ENCODE results near the gene THEMIS. TPM values are rescaled to one million over a fixed set of nuclear protein-coding genes. Genes with fewer than 3 reads are reported as not detected.

Gene THEMIS
- total RNA-seq, 1 experiment from 2014 or later, result 0.07 TPM

DNA sequence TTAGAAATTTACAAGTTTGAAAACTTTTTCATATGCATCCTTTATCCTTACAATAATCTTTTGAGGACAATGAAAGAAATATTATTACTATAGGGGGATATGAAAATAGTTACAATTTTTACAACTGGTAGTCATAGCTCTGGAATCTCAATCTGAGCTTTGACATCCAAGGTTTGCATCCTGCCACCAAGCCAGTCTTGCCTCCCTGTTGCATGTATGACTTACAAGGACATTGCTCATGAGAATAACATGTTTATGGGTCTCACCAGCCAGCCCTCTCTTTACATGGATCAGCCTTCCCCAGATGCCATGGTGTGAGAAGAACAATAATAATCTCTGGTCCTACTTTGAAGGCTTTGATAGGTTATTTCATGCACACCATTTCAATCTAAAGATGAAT lies 67.5 kb downstream of the THEMIS start:
- in situ Hi-C loops (cut with HindIII; ENCODE audit: low pct_unique_long_range_greater_than_20kb, low sequenced_read_pairs), result no loop called here

DNA sequence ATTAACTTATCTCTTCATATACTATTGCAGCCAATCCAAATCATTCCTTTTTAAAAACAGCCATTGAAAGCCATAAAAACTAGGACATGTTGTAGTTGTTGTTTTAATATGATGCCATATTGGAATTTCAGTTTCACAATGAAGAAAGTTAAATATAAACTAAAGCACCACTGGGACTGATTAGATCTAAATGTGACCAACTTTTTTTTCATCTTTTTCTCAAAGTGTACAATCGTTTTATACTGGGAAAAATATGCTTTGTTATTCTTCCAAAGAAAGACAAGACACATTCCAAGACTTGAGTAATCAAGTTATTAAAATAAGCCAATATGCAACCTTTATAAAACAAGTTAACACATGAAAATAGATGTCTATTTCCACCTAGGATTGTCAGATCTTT lies 68.5 kb downstream of the THEMIS start:
- in situ Hi-C loops (cut with HindIII; ENCODE audit: low pct_unique_long_range_greater_than_20kb, low sequenced_read_pairs), result no loop called here
- no peak for DNase-seq (ENCODE audit: low read depth)

More for the DNA sequence above, 67.5 kb downstream of the THEMIS start:
- no peak for DNase-seq (ENCODE audit: low read depth)

GRCh38 chr6:127824061-127824460 lies 76.8 kb downstream of the THEMIS start:
- in situ Hi-C loops (cut with HindIII; ENCODE audit: low pct_unique_long_range_greater_than_20kb, low sequenced_read_pairs), result no loop called here
- no peak for DNase-seq (ENCODE audit: low read depth)

DNA sequence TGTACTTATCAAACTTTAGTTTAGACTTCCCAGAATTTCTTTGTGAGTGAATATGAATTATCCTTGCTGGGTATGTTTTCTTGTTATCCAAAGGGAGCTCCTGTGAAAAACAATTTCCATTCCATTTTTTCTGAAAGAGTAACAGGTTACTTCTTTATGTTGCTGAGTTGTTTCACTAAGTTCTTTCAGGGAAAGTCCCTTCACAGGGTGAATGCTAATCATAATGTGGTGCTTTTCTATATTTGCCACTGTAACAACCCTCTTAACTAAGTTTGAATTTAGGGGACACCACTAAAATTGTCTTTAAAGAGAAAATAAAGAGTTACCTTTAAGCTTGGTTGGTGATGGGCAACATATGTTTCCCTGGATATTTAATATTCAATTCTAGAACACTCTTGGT lies 79.4 kb downstream of the THEMIS start:
- in situ Hi-C loops (cut with HindIII; ENCODE audit: low pct_unique_long_range_greater_than_20kb, low sequenced_read_pairs), result no loop called here
- no peak for DNase-seq (ENCODE audit: low read depth)

GRCh38 chr6:127818149-127818548 lies 82.7 kb downstream of the THEMIS start:
- no peak for DNase-seq (ENCODE audit: low read depth)
- in situ Hi-C loops (cut with HindIII; ENCODE audit: low pct_unique_long_range_greater_than_20kb, low sequenced_read_pairs), result no loop called here

DNA sequence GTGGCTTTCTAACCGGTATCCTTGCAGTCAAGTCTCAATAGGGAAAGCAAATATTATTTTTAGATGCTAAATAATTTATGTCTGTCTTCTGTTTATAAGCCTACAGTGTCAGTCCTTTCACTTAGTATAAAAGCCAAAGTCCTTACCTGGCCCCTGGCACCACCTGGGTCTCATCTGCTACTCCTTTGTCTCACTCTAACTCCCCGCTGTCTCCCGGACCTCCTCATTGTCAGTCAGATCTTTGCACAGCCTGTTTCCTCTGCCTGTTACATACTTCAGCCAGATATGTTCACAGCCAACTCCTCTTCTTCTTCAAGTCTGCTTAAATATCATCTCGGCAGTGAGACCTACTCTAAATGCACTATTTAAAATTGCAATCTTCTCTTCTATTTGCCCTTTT lies 84.2 kb downstream of the THEMIS start:
- DNase-seq (ENCODE audit: low read depth), result no peak
- in situ Hi-C loops (cut with HindIII; ENCODE audit: low pct_unique_long_range_greater_than_20kb, low sequenced_read_pairs), result no loop called here

DNA sequence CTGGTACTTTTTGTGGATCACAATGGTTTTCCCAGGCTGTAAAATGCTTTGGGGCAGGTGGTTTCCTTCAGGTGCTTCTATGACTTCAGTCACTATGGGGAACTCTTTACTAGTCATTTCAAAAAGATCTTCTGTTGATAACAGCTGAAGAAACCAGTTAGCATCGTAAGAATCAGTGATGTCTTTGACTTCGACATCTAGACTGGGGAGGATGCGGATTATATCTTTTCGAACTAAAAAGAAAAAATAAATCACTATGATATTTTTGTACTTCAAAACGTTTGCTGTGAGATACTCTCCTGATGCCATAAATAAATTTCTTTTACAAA lies 87.2 kb downstream of the THEMIS start:
- in situ Hi-C loops (cut with HindIII; ENCODE audit: low pct_unique_long_range_greater_than_20kb, low sequenced_read_pairs), result no loop called here

GRCh38 chr6:127812985-127813698 lies 87.7 kb downstream of the THEMIS start:
- DNase-seq (ENCODE audit: low read depth), result no peak
- in situ Hi-C loops (cut with HindIII; ENCODE audit: low pct_unique_long_range_greater_than_20kb, low sequenced_read_pairs), result no loop called here

More for the DNA sequence above, 87.2 kb downstream of the THEMIS start:
- no peak for DNase-seq (ENCODE audit: low read depth)

- in situ Hi-C loops (cut with HindIII; ENCODE audit: low pct_unique_long_range_greater_than_20kb, low sequenced_read_pairs), result no loop called here
- no peak for DNase-seq (ENCODE audit: low read depth)
Observed at GRCh38 chr6:127811900-127812570, 88.8 kb downstream of the THEMIS start.

GRCh38 chr6:127807806-127808517 lies 92.9 kb downstream of the THEMIS start:
- no peak for DNase-seq (ENCODE audit: low read depth)
- in situ Hi-C loops (cut with HindIII; ENCODE audit: low pct_unique_long_range_greater_than_20kb, low sequenced_read_pairs), result no loop called here

GRCh38 chr6:127796713-127797112 lies 104.1 kb downstream of the THEMIS start:
- DNase-seq (ENCODE audit: low read depth), result no peak
- in situ Hi-C loops (cut with HindIII; ENCODE audit: low pct_unique_long_range_greater_than_20kb, low sequenced_read_pairs), result no loop called here

DNA sequence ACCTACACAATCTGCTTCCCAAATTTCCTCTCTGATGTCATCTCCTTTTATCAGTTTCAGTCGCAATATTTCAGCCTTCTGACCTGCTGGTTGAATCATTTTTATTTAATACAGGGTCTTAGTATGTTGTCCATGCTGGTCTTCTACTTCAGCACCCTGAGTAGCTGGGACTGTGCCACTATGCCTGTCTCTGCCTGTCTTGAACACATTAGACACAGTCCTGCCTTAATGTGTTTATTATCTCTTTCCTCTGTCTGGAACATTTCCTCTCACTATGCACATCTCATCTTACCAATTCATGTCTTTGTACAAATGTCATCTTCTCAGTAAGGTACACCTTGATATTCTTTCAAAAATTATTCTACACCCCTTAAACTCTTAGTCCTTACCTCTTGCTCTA lies 106.5 kb downstream of the THEMIS start:
- DNase-seq (ENCODE audit: low read depth), result no peak
- in situ Hi-C loops (cut with HindIII; ENCODE audit: low pct_unique_long_range_greater_than_20kb, low sequenced_read_pairs), result no loop called here

DNA sequence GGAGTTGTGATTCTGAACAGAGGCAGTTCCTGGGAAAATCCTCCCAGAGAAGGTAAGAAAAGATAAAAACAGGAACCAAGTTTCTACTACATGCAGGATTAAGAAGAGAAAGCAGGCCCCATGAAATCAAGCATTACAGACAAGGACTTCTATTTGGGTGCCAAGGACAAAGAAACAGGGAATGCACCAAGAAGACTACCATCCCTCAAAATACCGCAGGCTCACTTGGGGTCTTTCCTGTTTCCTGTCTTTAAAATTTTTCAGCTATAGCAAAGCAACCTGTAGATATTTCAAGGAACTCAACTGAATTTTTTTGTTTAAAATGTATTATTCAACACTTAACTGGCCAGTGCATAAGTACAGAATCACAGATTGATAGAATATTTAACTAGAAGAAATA lies 107.5 kb downstream of the THEMIS start:
- in situ Hi-C loops (cut with HindIII; ENCODE audit: low pct_unique_long_range_greater_than_20kb, low sequenced_read_pairs), result no loop called here
- no peak for DNase-seq (ENCODE audit: low read depth)

- no peak for DNase-seq (ENCODE audit: low read depth)
- in situ Hi-C loops (cut with HindIII; ENCODE audit: low pct_unique_long_range_greater_than_20kb, low sequenced_read_pairs), result no loop called here
Observed at GRCh38 chr6:127792616-127793015, 108.2 kb downstream of the THEMIS start.

GRCh38 chr6:127791779-127792528 lies 108.9 kb downstream of the THEMIS start:
- in situ Hi-C loops (cut with HindIII; ENCODE audit: low pct_unique_long_range_greater_than_20kb, low sequenced_read_pairs), result no loop called here
- DNase-seq (ENCODE audit: low read depth), result no peak

DNA sequence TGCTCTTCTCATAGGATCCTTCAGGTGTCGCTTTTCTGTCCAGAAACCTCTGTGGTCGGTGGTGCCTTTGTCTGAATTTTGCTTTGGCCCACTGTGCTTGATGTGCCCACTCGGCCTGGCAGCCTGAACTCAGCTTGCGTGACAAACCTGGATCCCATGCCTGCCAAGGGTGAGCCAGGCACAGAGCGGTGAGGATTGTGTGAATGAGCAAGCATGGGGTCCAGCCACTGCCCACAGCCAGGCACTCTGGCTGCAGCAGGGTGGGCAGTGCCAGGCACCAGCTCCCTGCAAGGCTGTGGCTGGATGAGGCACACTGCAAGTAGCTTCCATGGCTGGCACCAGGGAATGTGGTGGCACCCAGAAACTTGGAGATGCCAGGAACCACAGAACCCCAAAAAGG lies 110.3 kb downstream of the THEMIS start:
- in situ Hi-C loops (cut with HindIII; ENCODE audit: low pct_unique_long_range_greater_than_20kb, low sequenced_read_pairs), result no loop called here
- DNase-seq (ENCODE audit: low read depth), result no peak

GRCh38 chr6:127786109-127786508 lies 114.7 kb downstream of the THEMIS start:
- no peak for DNase-seq (ENCODE audit: low read depth)
- in situ Hi-C loops (cut with HindIII; ENCODE audit: low pct_unique_long_range_greater_than_20kb, low sequenced_read_pairs), result no loop called here

GRCh38 chr6:127784468-127784867 lies 116.4 kb downstream of the THEMIS start:
- in situ Hi-C loops (cut with HindIII; ENCODE audit: low pct_unique_long_range_greater_than_20kb, low sequenced_read_pairs), result no loop called here
- no peak for DNase-seq (ENCODE audit: low read depth)
